Measurements from ENCODE around the gene POU2AF2. TPM values are rescaled to one million over a fixed set of nuclear protein-coding genes. Genes with fewer than 3 reads are reported as not detected.
"Not testable (repeated sequence)": the region's sequence is repeated elsewhere in the genome, so short reads cannot be mapped to it uniquely, and the experiment has no call there.

POU2AF2 gene
- polyA plus RNA-seq, 3 donors: not detected

- H3K27ac Mint-ChIP-seq: peak overlapping the region in 1 of 7 donors; percentile 16
- H3K4me2 ChIP-seq (replicated peaks; ENCODE audit: extremely low read depth, low read length, poor library complexity, severe bottlenecking): no peak overlapping the region
Measured at GRCh38 chr11:111285189-111286091, 39.9 kb downstream of the POU2AF2 start.

GRCh38 chr11:111291764-111292163, 46.2 kb downstream of the POU2AF2 start:
- H3K27me3 Mint-ChIP-seq (ENCODE audit: low read depth in 3 of 3): peaks cover 3 to 4% (median 3%) of the 10 kb centered on the region in 3 donors
- no peaks in the 10 kb centered on the region for H3K9me3 Mint-ChIP-seq
- H3K36me3 Mint-ChIP-seq: no peaks in the 10 kb centered on the region
- Histone ChIP-seq H3K36me3 (replicated peaks in 1 of 2; ENCODE audit: control insufficient read depth in 1 of 2, insufficient read depth in 2 of 2, low read length in 2 of 2) (no peaks in the 10 kb centered on the region), H3K27me3 (ENCODE audit: control insufficient read depth in 2 of 2, insufficient read depth in 2 of 2, low read length in 2 of 2) (no peaks in the 10 kb centered on the region), H3K4me1 (ENCODE audit: control insufficient read depth in 1 of 2, insufficient read depth in 2 of 2, low read length in 2 of 2) (no peaks in the 10 kb centered on the region), H3K4me3 (replicated peaks in 1 of 3; ENCODE audit: low read depth in 2 of 3, low read length in 3 of 3) (no peak overlapping the region), H4K20me1 (ENCODE audit: insufficient read depth, low read length) (no peaks in the 10 kb centered on the region), H3K4me2 (replicated peaks; ENCODE audit: extremely low read depth, low read length, poor library complexity, severe bottlenecking) (no peak overlapping the region), H3K9me3 (replicated peaks in 1 of 2; ENCODE audit: control insufficient read depth in 1 of 2, insufficient read depth in 1 of 2, low read length in 2 of 2) (no peaks in the 10 kb centered on the region), H3K9ac (ENCODE audit: insufficient read depth, low read length, poor library complexity, severe bottlenecking) (no peak overlapping the region), H2AFZ (ENCODE audit: insufficient read depth, low read depth, low read length, poor library complexity, severe bottlenecking) (no peak overlapping the region), H3K27ac (ENCODE audit: low read depth in 1 of 2, low read length in 2 of 2) (no peak overlapping the region), H3K79me2 (ENCODE audit: insufficient read depth, low read length) (no peaks in the 10 kb centered on the region)
- H3K4me3 Mint-ChIP-seq: no peak overlapping the region
- TF ChIP-seq CTCF (IDR thresholded peaks at IDR 0.05): no peak
- DNase-seq: no peak
- H3K27ac Mint-ChIP-seq: no peak overlapping the region
- intact Hi-C loops (cut with micrococcal nuclease): no loop called here
- WGBS (ENCODE audit: insufficient coverage): 100% methylated on average over 4 of the region's 5 CpGs
- no peaks in the 10 kb centered on the region for H3K4me1 Mint-ChIP-seq

More at GRCh38 chr11:111285189-111286091, 39.9 kb downstream of the POU2AF2 start:
- H3K4me3 Mint-ChIP-seq: no peak overlapping the region
- WGBS (ENCODE audit: insufficient coverage): 93% methylated on average over 12 of the region's 18 CpGs
- no peaks in the 10 kb centered on the region for H3K9me3 ChIP-seq (replicated peaks in 1 of 2; ENCODE audit: control insufficient read depth in 1 of 2, insufficient read depth in 1 of 2, low read length in 2 of 2)
- H3K4me3 ChIP-seq (replicated peaks in 1 of 3; ENCODE audit: low read depth in 2 of 3, low read length in 3 of 3): no peak overlapping the region
- TF ChIP-seq CTCF (IDR thresholded peaks at IDR 0.05): no peak
- DNase-seq: no peak
- H3K27me3 ChIP-seq (ENCODE audit: control insufficient read depth in 2 of 2, insufficient read depth in 2 of 2, low read length in 2 of 2): no peaks in the 10 kb centered on the region
- no peaks in the 10 kb centered on the region for H3K79me2 ChIP-seq (ENCODE audit: insufficient read depth, low read length)
- H3K4me1 ChIP-seq (ENCODE audit: control insufficient read depth in 1 of 2, insufficient read depth in 2 of 2, low read length in 2 of 2): no peaks in the 10 kb centered on the region
- intact Hi-C loops (cut with micrococcal nuclease): no loop called here
- no peaks in the 10 kb centered on the region for H3K36me3 Mint-ChIP-seq
- H3K36me3 ChIP-seq (replicated peaks in 1 of 2; ENCODE audit: control insufficient read depth in 1 of 2, insufficient read depth in 2 of 2, low read length in 2 of 2): no peaks in the 10 kb centered on the region
- H3K9ac ChIP-seq (ENCODE audit: insufficient read depth, low read length, poor library complexity, severe bottlenecking): no peak overlapping the region
- H2AFZ ChIP-seq (ENCODE audit: insufficient read depth, low read depth, low read length, poor library complexity, severe bottlenecking): no peak overlapping the region
- H4K20me1 ChIP-seq (ENCODE audit: insufficient read depth, low read length): no peaks in the 10 kb centered on the region
- peaks cover 5% of the 10 kb centered on the region for H3K4me1 Mint-ChIP-seq
- H3K27ac ChIP-seq (ENCODE audit: low read depth in 1 of 2, low read length in 2 of 2): no peak overlapping the region
- peaks cover 0 to 6% (median 4%) of the 10 kb centered on the region in 3 donors for H3K27me3 Mint-ChIP-seq (ENCODE audit: low read depth in 3 of 3)
- H3K9me3 Mint-ChIP-seq: no peaks in the 10 kb centered on the region

- H3K27me3 ChIP-seq (ENCODE audit: control insufficient read depth in 2 of 2, insufficient read depth in 2 of 2, low read length in 2 of 2); DNase-seq; H3K36me3 ChIP-seq (replicated peaks in 1 of 2; ENCODE audit: control insufficient read depth in 1 of 2, insufficient read depth in 2 of 2, low read length in 2 of 2); H3K4me3 Mint-ChIP-seq; H3K4me3 ChIP-seq (replicated peaks in 1 of 3; ENCODE audit: low read depth in 2 of 3, low read length in 3 of 3); H3K4me1 ChIP-seq (ENCODE audit: control insufficient read depth in 1 of 2, insufficient read depth in 2 of 2, low read length in 2 of 2); H3K9me3 Mint-ChIP-seq; intact Hi-C loops (cut with micrococcal nuclease); H3K4me1 Mint-ChIP-seq; H3K36me3 Mint-ChIP-seq; H4K20me1 ChIP-seq (ENCODE audit: insufficient read depth, low read length); H3K27ac Mint-ChIP-seq; H2AFZ ChIP-seq (ENCODE audit: insufficient read depth, low read depth, low read length, poor library complexity, severe bottlenecking); H3K9me3 ChIP-seq (replicated peaks in 1 of 2; ENCODE audit: control insufficient read depth in 1 of 2, insufficient read depth in 1 of 2, low read length in 2 of 2); H3K27ac ChIP-seq (ENCODE audit: low read depth in 1 of 2, low read length in 2 of 2); H3K27me3 Mint-ChIP-seq (ENCODE audit: low read depth in 3 of 3); H3K9ac ChIP-seq (ENCODE audit: insufficient read depth, low read length, poor library complexity, severe bottlenecking); H3K4me2 ChIP-seq (replicated peaks; ENCODE audit: extremely low read depth, low read length, poor library complexity, severe bottlenecking); H3K79me2 ChIP-seq (ENCODE audit: insufficient read depth, low read length): not testable (repeated sequence)
- WGBS (ENCODE audit: insufficient coverage): no CpG with 5 or more reads among the region's 1 CpG
Measured at GRCh38 chr11:111292408-111292807, 46.9 kb downstream of the POU2AF2 start.

All from CD14-positive monocyte (primary cell).